SIG-M5 treated with dmso at 0.1 percent for 504 hours (cell line): ENCODE results near the gene CREB3L1.

Source experiments
- DNase-seq: peaks from one replicate; lab custom pipeline; 2025; ENCODE audit not compliant: unreplicated experiment; lab: John Stamatoyannopoulos, UW

The CREB3L1 gene

DNA sequence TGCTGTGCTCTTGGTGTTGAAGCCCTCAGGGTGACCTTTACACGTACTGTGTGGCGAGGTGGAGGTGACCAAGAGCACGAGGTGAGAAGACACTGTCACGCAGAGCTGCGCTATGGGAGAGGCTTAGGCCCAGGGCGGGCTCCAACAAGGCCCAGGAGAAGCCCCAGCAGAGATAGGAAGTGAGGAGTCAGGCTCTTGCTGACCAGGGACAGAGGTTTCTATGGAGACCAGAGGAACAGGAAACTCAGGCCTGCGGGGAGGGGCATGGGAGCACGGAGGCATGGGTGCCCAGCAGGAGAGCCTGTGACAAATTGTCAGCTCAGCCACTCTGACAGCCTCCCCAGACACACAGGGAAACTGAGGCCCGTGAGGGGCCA lies 85.6 kb downstream of the CREB3L1 start:
- DNase-seq: peak; percentile 27

DNA sequence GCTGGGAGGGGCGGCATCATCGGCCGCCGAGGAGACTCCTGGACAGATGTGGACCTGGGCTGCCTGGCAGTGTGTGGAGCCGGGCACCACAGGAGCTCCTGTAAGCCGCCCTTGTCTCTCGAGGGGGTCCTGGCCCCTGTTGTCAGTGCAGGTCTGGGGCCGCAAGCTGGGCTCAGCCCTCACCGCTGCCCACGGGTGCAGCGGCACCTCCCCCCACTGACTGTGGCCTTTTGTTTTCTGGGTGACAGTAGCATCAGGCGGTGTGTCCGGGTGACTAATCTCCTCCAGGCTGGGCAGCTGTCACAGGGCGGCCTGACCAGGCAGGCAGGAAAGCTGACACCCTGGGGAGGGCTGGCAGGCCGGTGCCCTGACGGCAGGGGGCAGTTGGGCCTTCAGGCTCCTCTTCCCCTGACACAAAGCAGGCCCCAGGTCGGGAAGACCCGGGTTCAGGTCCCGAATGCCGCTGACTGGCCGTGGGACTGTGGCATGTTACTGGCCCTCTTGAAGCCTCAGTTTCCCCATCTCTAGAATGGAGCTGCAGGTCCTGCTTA lies 86.1 kb downstream of the CREB3L1 start:
- peak; percentile 26 for DNase-seq

DNA sequence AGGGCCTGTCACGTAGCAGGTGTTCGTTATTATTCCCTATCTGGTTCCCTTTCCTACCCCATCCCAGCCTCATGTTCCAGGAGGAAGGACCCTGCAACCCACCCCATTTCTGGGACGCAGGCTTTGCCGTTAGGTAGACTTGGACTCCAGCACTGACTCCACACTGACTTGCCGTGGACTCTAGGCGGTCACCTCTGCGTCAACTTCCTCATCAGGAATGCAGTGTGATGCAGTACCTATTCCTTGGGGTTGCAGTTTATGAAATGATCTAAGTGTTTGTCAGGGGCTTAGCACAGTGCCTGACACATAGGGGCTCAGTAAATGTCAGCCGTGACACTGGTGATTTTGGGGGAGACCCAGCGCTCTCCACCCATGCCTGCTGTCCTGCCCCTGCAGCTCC lies 86.6 kb downstream of the CREB3L1 start:
- no peak for DNase-seq

DNA sequence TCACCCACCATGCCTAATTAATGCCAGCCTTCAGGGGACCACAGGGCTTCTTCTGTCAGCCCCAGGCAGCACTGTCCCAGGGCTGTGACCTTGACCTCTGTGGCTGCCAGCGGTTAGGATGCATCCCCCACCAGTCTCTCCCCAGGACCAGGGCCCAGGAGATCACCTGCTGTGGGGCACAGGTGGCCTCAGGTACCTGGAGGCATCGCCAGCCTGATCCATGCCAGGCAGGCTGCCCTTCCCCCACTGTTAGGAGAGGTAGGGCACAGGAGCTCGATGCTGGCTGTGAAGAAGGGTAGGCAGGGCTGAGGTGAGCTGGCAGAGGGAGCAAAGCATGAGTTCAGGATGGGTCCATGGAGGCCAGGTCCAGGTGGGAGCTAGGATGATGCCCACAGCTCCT lies 87.3 kb downstream of the CREB3L1 start:
- DNase-seq: no peak

DNA sequence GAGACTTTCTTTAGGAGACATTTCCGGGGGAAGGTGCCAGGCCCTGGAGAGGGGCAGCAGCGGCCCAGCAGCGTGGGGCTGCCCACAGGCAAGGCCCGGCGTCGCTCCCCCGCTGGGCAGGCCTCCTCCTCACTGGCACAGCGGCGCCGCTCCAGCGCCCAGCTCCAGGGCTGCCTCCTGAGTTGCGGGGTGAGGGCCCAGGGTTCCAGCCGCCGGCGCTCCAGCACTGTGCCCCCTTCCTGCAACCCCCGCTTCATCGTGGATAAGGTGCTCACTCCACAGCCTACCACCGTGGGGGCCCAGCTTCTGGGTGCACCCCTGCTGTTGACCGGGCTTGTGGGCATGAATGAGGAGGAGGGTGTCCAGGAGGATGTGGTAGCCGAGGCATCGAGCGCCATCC lies 88.8 kb downstream of the CREB3L1 start:
- no peak for DNase-seq

DNA sequence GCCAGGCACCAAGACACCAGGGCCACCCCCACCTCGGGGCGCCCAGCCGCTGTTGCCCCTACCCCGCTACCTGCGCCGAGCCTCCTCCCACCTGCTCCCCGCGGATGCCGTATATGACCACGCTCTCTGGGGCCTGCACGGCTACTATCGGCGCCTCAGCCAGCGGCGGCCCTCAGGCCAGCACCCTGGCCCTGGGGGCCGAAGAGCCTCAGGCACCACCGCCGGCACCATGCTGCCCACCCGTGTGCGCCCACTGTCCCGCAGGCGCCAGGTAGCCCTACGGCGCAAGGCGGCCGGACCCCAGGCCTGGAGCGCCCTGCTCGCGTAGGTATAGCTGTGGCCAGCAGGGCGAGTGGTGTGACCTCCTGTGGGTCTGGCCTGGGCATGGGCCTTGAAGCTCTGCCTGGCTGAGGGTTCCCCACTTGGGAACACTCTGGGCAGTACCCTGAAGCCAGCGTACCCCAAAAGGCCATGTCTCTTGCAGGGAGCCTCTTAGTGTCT lies 89.2 kb downstream of the CREB3L1 start:
- DNase-seq: no peak

DNA sequence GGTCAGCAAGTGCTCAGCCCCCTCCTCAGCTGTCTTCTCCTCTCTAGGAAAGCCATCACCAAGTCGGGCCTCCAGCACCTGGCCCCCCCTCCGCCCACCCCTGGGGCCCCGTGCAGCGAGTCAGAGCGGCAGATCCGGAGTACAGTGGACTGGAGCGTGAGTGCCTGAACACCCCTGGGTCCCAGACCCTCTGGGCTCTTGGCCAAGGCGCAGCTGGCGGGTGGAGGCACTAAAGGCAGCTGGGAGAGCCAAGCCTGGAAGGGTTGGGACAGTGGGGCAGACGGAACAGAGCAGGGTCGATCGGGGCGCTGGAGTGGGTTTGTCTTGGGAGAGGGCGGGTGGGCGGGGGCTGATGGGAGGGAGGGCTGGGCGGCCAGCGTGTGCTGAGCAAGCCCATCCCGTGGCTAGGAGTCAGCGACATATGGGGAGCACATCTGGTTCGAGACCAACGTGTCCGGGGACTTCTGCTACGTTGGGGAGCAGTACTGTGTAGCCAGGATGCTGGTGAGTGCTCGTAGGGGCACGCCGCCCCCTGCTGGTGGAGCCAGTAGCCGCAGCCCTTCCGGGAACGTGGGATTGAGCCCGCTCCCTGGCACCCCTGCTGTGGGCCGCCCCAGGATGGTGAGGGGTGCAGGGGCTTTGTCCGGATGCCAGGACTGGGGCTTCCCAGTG lies 89.9 kb downstream of the CREB3L1 start:
- no peak for DNase-seq

DNA sequence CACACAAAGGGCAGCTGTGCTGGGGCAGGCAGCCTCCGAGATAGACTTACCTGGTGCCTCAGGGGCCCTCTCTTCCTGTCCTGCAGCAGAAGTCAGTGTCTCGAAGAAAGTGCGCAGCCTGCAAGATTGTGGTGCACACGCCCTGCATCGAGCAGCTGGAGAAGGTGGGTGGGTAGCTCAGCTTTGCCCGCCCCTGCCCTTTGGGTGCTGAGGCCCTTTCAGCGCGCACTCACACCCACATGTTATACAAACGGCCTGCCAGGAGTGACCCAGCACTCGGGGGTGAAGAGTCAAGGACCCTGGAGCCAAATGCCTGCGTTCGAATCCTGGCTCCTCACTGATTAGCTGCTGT lies 90.4 kb downstream of the CREB3L1 start:
- no peak for DNase-seq

DNA sequence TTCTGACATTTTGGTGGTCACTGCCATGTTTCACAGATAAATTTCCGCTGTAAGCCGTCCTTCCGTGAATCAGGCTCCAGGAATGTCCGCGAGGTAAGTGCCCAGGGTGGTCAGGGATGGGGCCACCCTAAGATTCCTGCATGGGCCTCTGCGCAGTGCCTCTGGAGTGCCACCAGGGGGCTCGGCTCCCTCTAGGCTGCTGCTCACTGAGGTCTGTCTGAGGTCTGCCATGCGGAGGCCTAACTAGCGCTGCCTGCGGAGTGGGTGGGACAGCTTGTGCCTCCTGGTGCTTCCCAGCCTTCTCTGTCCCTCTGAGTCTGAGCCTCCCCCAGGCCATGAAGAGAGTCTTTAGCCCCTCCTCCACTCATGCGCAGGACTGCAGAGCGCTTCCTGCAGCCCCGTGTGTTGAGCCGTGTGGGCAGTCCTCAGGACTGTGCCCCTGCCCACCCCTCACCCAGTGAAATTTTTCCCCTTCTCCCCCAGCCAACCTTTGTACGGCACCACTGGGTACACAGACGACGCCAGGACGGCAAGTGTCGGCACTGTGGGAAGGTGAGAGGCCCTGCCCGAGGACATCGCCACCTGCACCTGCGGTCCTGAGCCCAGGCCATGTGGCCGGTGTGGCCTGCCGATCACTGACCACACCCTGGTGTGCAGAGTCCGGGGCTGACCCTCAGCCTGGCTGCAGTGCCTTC lies 92.1 kb downstream of the CREB3L1 start:
- peak; percentile 45 for DNase-seq

DNA sequence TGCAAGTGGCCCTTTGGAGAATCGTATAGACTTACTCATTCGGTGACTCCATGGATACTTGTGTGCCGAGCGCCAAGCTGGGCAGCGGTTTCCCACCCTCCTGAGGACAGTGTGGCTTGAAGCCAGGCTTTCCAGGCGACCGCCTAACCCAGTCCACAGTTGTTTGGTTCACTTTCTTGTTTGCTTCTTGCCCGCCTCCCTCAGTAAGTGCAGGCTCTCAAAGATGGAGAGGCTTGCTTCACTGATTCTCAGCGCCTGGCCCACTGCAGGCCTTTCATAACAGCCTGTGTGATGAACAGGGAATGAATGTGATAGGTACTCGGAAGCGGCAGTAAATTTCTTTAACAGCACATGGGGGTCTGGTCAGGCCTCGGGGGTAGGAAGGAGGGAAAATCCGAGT lies 92.8 kb downstream of the CREB3L1 start:
- DNase-seq: no peak
